Measurements from ENCODE around the gene H2BW1. TPM values are rescaled to one million over a fixed set of nuclear protein-coding genes. Genes with fewer than 3 reads are reported as not detected.
"Not testable (repeated sequence)": the region's sequence is repeated elsewhere in the genome, so short reads cannot be mapped to it uniquely, and the experiment has no call there.

Gene H2BW1
- total and polyA plus RNA-seq, 3 donors from 2014 or later, result 0.93 to 1.3 TPM; not detected in 1

- Histone ChIP-seq H3K36me3 (ENCODE audit: low read depth, missing control alignments) (no peaks in the 10 kb centered on the region), H3K27ac (no peak overlapping the region), H3K4me3 (no peak overlapping the region), H3K9me3 (no peaks in the 10 kb centered on the region), H3K27me3 (no peaks in the 10 kb centered on the region), H3K4me1 (no peaks in the 10 kb centered on the region)
- DNase-seq, result no peak
- intact Hi-C loops (cut with DNase I; ENCODE audit: low total_unique reads), result no loop called here
- TF ChIP-seq POLR2A (IDR thresholded peaks at IDR 0.05), result no peak
- TF ChIP-seq CTCF (IDR thresholded peaks at IDR 0.05), result no peak
- WGBS, 2 donors, result 76 to 77% methylated on average over 5 of the region's 5 CpGs
These were observed 14.3 kb downstream of the H2BW1 start for GRCh38 chrX:103999234-103999633.

- H3K9me3 ChIP-seq; H3K4me3 ChIP-seq; H3K4me1 ChIP-seq; H3K27me3 ChIP-seq; intact Hi-C loops (cut with DNase I; ENCODE audit: low total_unique reads); H3K36me3 ChIP-seq (ENCODE audit: low read depth, missing control alignments); DNase-seq; H3K27ac ChIP-seq: not testable (repeated sequence)
- no CpG with 5 or more reads among the region's 13 CpGs for WGBS, 2 donors
These were observed 30.0 kb downstream of the H2BW1 start for GRCh38 chrX:103983508-103983907.

GRCh38 chrX:103962411-103963278 is 50.9 kb downstream of the H2BW1 start, which contains the start of gene TMSB15B:
TSS of gene TMSB15B (plus strand) at chrX:103962627.
- H3K4me1 ChIP-seq; H3K27me3 ChIP-seq; H3K4me3 ChIP-seq; H3K9me3 ChIP-seq; DNase-seq; intact Hi-C loops (cut with DNase I; ENCODE audit: low total_unique reads); H3K27ac ChIP-seq; H3K36me3 ChIP-seq (ENCODE audit: low read depth, missing control alignments): not testable (repeated sequence)
- whole genome bisulfite sequencing, 2 donors, result no CpG with 5 or more reads among the region's 55 CpGs

Other genes starting within 250 kb of the H2BW1 start
- gene PLP1, start 236.9 kb downstream of the H2BW1 start, total RNA-seq, result 100 to 1,000 TPM; 111 to 119 TPM
- gene PLP1, start 236.9 kb downstream of the H2BW1 start, polyA plus RNA-seq (ENCODE audit: insufficient read depth, low read depth, low replicate concordance), result 79.7 TPM
- 1 to 10 TPM; 2.6 to 3.0 TPM for gene RAB9B, start 181.5 kb downstream of the H2BW1 start, total RNA-seq
- gene RAB9B, start 181.5 kb downstream of the H2BW1 start, polyA plus RNA-seq (ENCODE audit: insufficient read depth, low read depth, low replicate concordance), result 3.8 TPM
- gene TMSB15B, start 51.1 kb downstream of the H2BW1 start, total RNA-seq, result 1 to 10 TPM; 5.4 to 6.9 TPM
- 4.0 TPM for gene TMSB15B, start 51.1 kb downstream of the H2BW1 start, polyA plus RNA-seq (ENCODE audit: insufficient read depth, low read depth, low replicate concordance)
- gene H2BW2, start 26.2 kb upstream of the H2BW1 start, total RNA-seq, result 1 to 10 TPM; 1.7 to 6.5 TPM
- gene H2BW2, start 26.2 kb upstream of the H2BW1 start, polyA plus RNA-seq (ENCODE audit: insufficient read depth, low read depth, low replicate concordance), result 5.5 TPM
- gene TMSB15C, start 62.5 kb upstream of the H2BW1 start, total RNA-seq, result 1 to 10 TPM; 2.7 to 3.4 TPM
- gene TMSB15C, start 62.5 kb upstream of the H2BW1 start, polyA plus RNA-seq (ENCODE audit: insufficient read depth, low read depth, low replicate concordance), result 1.5 TPM
- 10 to 100 TPM in 1 of 2 donors, 1 to 10 TPM in 1; 6.2 to 17.2 TPM for gene ZCCHC18, start 98.8 kb upstream of the H2BW1 start, total RNA-seq
- 2.5 TPM for gene ZCCHC18, start 98.8 kb upstream of the H2BW1 start, polyA plus RNA-seq (ENCODE audit: insufficient read depth, low read depth, low replicate concordance)
- 10 to 100 TPM; 10.6 to 16.0 TPM for gene SLC25A53, start 143.3 kb upstream of the H2BW1 start, total RNA-seq
- 4.5 TPM for gene SLC25A53, start 143.3 kb upstream of the H2BW1 start, polyA plus RNA-seq (ENCODE audit: insufficient read depth, low read depth, low replicate concordance)
- 10 to 100 TPM; 33.8 to 35.6 TPM for gene FAM199X, start 152.7 kb upstream of the H2BW1 start, total RNA-seq
- 20.9 TPM for gene FAM199X, start 152.7 kb upstream of the H2BW1 start, polyA plus RNA-seq (ENCODE audit: insufficient read depth, low read depth, low replicate concordance)
- 10 to 100 TPM; 41.7 to 46.2 TPM for gene ESX1, start 241.2 kb upstream of the H2BW1 start, total RNA-seq
- gene ESX1, start 241.2 kb upstream of the H2BW1 start, polyA plus RNA-seq (ENCODE audit: insufficient read depth, low read depth, low replicate concordance), result 17.0 TPM

All from testis (tissue), 3 donors.